H1 (cell line): ENCODE measurements around the gene BMI1. TPM values are rescaled to one million over a fixed set of nuclear protein-coding genes. Genes with fewer than 3 reads are reported as not detected.

Source experiments
- CTCF ChIA-PET: fragments of 300-600 bp; sonication (Branson Sonifier 250); formaldehyde crosslinking; loops from one replicate; lab custom pipeline; 2021; ENCODE audit not compliant: partially characterized antibody; lab: Charles Lee
- POLR2A ChIA-PET: fragments of 300-600 bp; sonication (Branson Sonifier 250); formaldehyde crosslinking; loops from one replicate; lab custom pipeline; 2021; ENCODE audit warnings: inconsistent platforms; ENCODE audit not compliant: partially characterized antibody; lab: Charles Lee
- DNase-seq, 2 experiments: peaks; one replicate each; pipeline versions ENCODE4 v3.0.0 to v3.0.0-alpha.2; 2010 to 2022; ENCODE audit warnings: low spot score in 2 of 2, low read depth in 1 of 2, mixed read lengths in 1 of 2
- FAIRE-seq: peaks from 2 replicates; lab custom pipeline; 2011; peaks lifted over from hg19 to GRCh38; lab: Jason Lieb, UNC
- H2AFZ ChIP-seq: 2 replicates; pipeline ENCODE4 v1.8.1; 2012; ENCODE audit warnings: low read length, inconsistent platforms
- H2AK5ac ChIP-seq: 2 replicates; pipeline ENCODE4 v1.6.1; 2013; ENCODE audit warnings: low read depth, low read length
- H2BK120ac ChIP-seq: replicated peaks from 2 replicates; pipeline ENCODE3; 2013; ENCODE audit warnings: low read depth, low read length, inconsistent platforms
- H2BK12ac ChIP-seq: 2 replicates; pipeline ENCODE4 v1.6.1; 2013; ENCODE audit warnings: low read depth, low read length
- H2BK15ac ChIP-seq: 2 replicates; pipeline ENCODE4 v1.6.1; 2013; ENCODE audit warnings: low read length
- H2BK20ac ChIP-seq: 2 replicates; pipeline ENCODE4 v1.6.1; 2013; ENCODE audit warnings: low read length
- H2BK5ac ChIP-seq: 2 replicates; pipeline ENCODE4 v1.6.1; 2013; ENCODE audit warnings: low read depth, low read length
- H3K14ac ChIP-seq: 2 replicates; pipeline ENCODE4 v1.6.1; 2013; ENCODE audit warnings: inconsistent platforms; ENCODE audit not compliant: insufficient read length
- H3K18ac ChIP-seq: 2 replicates; pipeline ENCODE4 v1.6.1; 2013; ENCODE audit warnings: low read length; ENCODE audit errors: extremely low read depth
- H3K23ac ChIP-seq: 2 replicates; pipeline ENCODE4 v1.6.1; 2013; ENCODE audit warnings: inconsistent platforms; ENCODE audit not compliant: insufficient read length
- H3K23me2 ChIP-seq: 2 replicates; pipeline ENCODE4 v1.6.1; 2013; ENCODE audit warnings: low read depth, low read length
- H3K27ac ChIP-seq: 2 replicates; pipeline ENCODE4 v1.6.1; 2011; ENCODE audit warnings: low read depth, low read length, inconsistent platforms
- H3K27me3 ChIP-seq, 4 experiments: replicated peaks in 1 of 4; 1 replicate in 1 of 4; 2 replicates in 3 of 4; pipeline versions ENCODE4 v1.6.1 to v1.8.1; 2011 to 2013; ENCODE audit warnings: low read length in 3 of 4, mild to moderate bottlenecking in 3 of 4, inconsistent platforms in 2 of 4, mixed read lengths in 2 of 4, moderate library complexity in 1 of 4; ENCODE audit not compliant: control insufficient read depth in 3 of 4, insufficient read depth in 3 of 4; ENCODE audit errors: extremely low read depth in 1 of 4
- H3K36me3 ChIP-seq, 4 experiments: 2 replicates each; pipeline versions ENCODE4 v1.6.1 to v1.8.1; 2011 to 2013; ENCODE audit warnings: mild to moderate bottlenecking in 4 of 4, low read length in 3 of 4, moderate library complexity in 2 of 4, control low read depth in 1 of 4, inconsistent platforms in 1 of 4; ENCODE audit not compliant: insufficient read depth in 4 of 4, control insufficient read depth in 2 of 4
- H3K4ac ChIP-seq: replicated peaks from 2 replicates; pipeline ENCODE3; 2013; ENCODE audit warnings: low read length, low read depth, mixed read lengths, inconsistent platforms; ENCODE audit not compliant: insufficient read length
- H3K4me1 ChIP-seq, 4 experiments: replicated peaks in 1 of 4; 1 replicate in 1 of 4; 2 replicates in 3 of 4; pipeline versions ENCODE4 v1.6.1 to v1.8.1; 2011 to 2013; ENCODE audit warnings: low read length in 3 of 4, inconsistent platforms in 2 of 4, mixed read lengths in 1 of 4; ENCODE audit not compliant: insufficient read depth in 4 of 4, control insufficient read depth in 3 of 4
- H3K4me2 ChIP-seq, 2 experiments: 2 replicates each; pipeline versions ENCODE4 v1.6.1 to v1.8.1; 2011 to 2013; ENCODE audit warnings: low read depth in 2 of 2, low read length in 2 of 2, control low read depth in 1 of 2, inconsistent platforms in 1 of 2, mild to moderate bottlenecking in 1 of 2; ENCODE audit not compliant: insufficient read depth in 1 of 2
- H3K4me3 ChIP-seq, 4 experiments: fragments of 200-600, 300-600 bp in 1 of 4; sonication (generic), shearing (Covaris generic), sonication (Bioruptor Twin) in 1 of 4; 2 replicates each; pipeline versions ENCODE4 v1.5.1 to v1.8.1; 2011 to 2016; ENCODE audit warnings: low read length in 4 of 4, low read depth in 3 of 4, control low read depth in 2 of 4, inconsistent platforms in 2 of 4, mild to moderate bottlenecking in 2 of 4, mixed read lengths in 1 of 4, moderate library complexity in 1 of 4; ENCODE audit not compliant: insufficient read depth in 2 of 4; ENCODE audit errors: extremely low read depth in 1 of 4
- H3K56ac ChIP-seq: replicated peaks from 2 replicates; pipeline ENCODE3; 2013; ENCODE audit warnings: low read depth, mild to moderate bottlenecking, mixed read lengths, low read length, inconsistent platforms; ENCODE audit not compliant: insufficient read length
- H3K79me1 ChIP-seq: 2 replicates; pipeline ENCODE4 v1.6.1; 2013; ENCODE audit warnings: low read depth, low read length, control low read depth
- H3K79me2 ChIP-seq, 2 experiments: 2 replicates each; pipeline versions ENCODE4 v1.6.1 to v1.8.1; 2012 to 2013; ENCODE audit warnings: low read length in 2 of 2, mild to moderate bottlenecking in 2 of 2, inconsistent platforms in 1 of 2; ENCODE audit not compliant: insufficient read depth in 2 of 2, control insufficient read depth in 1 of 2
- H3K9ac ChIP-seq, 4 experiments: replicated peaks in 1 of 4; 1 replicate in 1 of 4; 2 replicates in 3 of 4; pipeline versions ENCODE4 v1.6.1 to v1.8.1; 2011 to 2013; ENCODE audit warnings: low read depth in 3 of 4, low read length in 3 of 4, control low read depth in 2 of 4, mild to moderate bottlenecking in 2 of 4, moderate library complexity in 2 of 4, inconsistent platforms in 1 of 4; ENCODE audit errors: extremely low read depth in 1 of 4
- H3K9me3 ChIP-seq, 2 experiments: 2 replicates each; pipeline versions ENCODE4 v1.6.1 to v1.8.1; 2012 to 2013; ENCODE audit warnings: mild to moderate bottlenecking in 2 of 2, moderate library complexity in 2 of 2, control low read depth in 1 of 2, inconsistent platforms in 1 of 2, low read depth in 1 of 2, low read length in 1 of 2, mixed read lengths in 1 of 2; ENCODE audit not compliant: insufficient read depth in 2 of 2
- H4K20me1 ChIP-seq, 2 experiments: replicated peaks in 1 of 2; 2 replicates each; pipeline versions ENCODE3 to v1.8.1; 2011 to 2013; ENCODE audit warnings: inconsistent platforms in 2 of 2, low read length in 2 of 2, mild to moderate bottlenecking in 1 of 2; ENCODE audit not compliant: insufficient read depth in 2 of 2, control insufficient read depth in 1 of 2
- H4K5ac ChIP-seq: 2 replicates; pipeline ENCODE4 v1.6.1; 2013; ENCODE audit warnings: low read length, low read depth, mixed read lengths, inconsistent platforms; ENCODE audit not compliant: insufficient read length
- H4K8ac ChIP-seq: 2 replicates; pipeline ENCODE4 v1.8.0; 2013; ENCODE audit warnings: mild to moderate bottlenecking, moderate library complexity, low read length, inconsistent platforms; ENCODE audit not compliant: insufficient read depth; ENCODE audit errors: extremely low read depth
- H4K91ac ChIP-seq: replicated peaks from 2 replicates; pipeline ENCODE3; 2013; ENCODE audit warnings: low read length, mixed read lengths, inconsistent platforms; ENCODE audit not compliant: insufficient read length
- CTBP2 ChIP-seq: IDR thresholded peaks from 2 replicates; pipeline ENCODE4 v1.7.0; 2011; ENCODE audit warnings: borderline replicate concordance, mild to moderate bottlenecking, moderate library complexity, mixed read lengths, low read length; ENCODE audit not compliant: insufficient read depth, insufficient read length
- CTCF ChIP-seq, 3 experiments: IDR thresholded peaks; 1 replicate in 2 of 3; 2 replicates in 1 of 3; pipeline versions ENCODE4 v1.5.1 to v1.6.1; 2011; ENCODE audit warnings: low read length in 3 of 3, mild to moderate bottlenecking in 3 of 3, inconsistent platforms in 2 of 3, low read depth in 1 of 3, moderate library complexity in 1 of 3; ENCODE audit not compliant: insufficient read depth in 1 of 3; ENCODE audit errors: control extremely low read depth in 1 of 3
- EZH2 ChIP-seq: fragments of 200-600 bp; sonication (generic); IDR thresholded peaks from 2 replicates; pipeline ENCODE4 v1.7.1; 2012; ENCODE audit warnings: low read depth, mild to moderate bottlenecking, moderate library complexity, low read length, inconsistent platforms; ENCODE audit not compliant: severe bottlenecking
- GABPA ChIP-seq: IDR thresholded peaks from 2 replicates; pipeline ENCODE4 v1.6.1; 2011; ENCODE audit warnings: mild to moderate bottlenecking, low read length, moderate library complexity, borderline replicate concordance; ENCODE audit not compliant: insufficient read depth
- MAX ChIP-seq: IDR thresholded peaks from 2 replicates; pipeline ENCODE4 v1.6.1; 2012; ENCODE audit warnings: inconsistent platforms
- TAF7 ChIP-seq: optimal IDR thresholded peaks from 2 replicates; pipeline ENCODE3; 2011; ENCODE audit warnings: low read depth, mild to moderate bottlenecking, inconsistent platforms, low read length, moderate library complexity, borderline replicate concordance
- TCF12 ChIP-seq: IDR thresholded peaks from 2 replicates; pipeline ENCODE4 v1.6.1; 2011; ENCODE audit warnings: low read depth, mild to moderate bottlenecking, low read length
- USF2 ChIP-seq: IDR thresholded peaks from 2 replicates; pipeline ENCODE4 v1.6.1; 2011; ENCODE audit warnings: low read length, improper control_type of control experiment
- WGBS, 2 experiments: shearing (Covaris generic) in 1 of 2; methylation state at CpG; one replicate each; pipeline versions ENCODE4 v1.1.6 to v1.1.7; 2013 to 2015; ENCODE audit warnings: low lambda C conversion rate in 2 of 2, mixed read lengths in 2 of 2, inconsistent platforms in 1 of 2, low coverage in 1 of 2, missing lambda C conversion rate in 1 of 2; ENCODE audit not compliant: insufficient replicate concordance in 2 of 2, insufficient coverage in 1 of 2, insufficient read length in 1 of 2; ENCODE audit errors: extremely low coverage in 1 of 2, missing lambda C conversion rate in 1 of 2; 5-methylcytosine and 5-hydroxymethylcytosine counted together
- polyA plus RNA-seq, 7 experiments: library from polyadenylated mRNA; depleted of rRNA in 3 of 7; stranded (reverse) in 5 of 7; unstranded in 2 of 7; fragments of >200 nt in 5 of 7; fragments of 200-250 nt in 2 of 7; gene quantifications; 1 replicate in 5 of 7; 2 replicates in 1 of 7; 4 replicates in 1 of 7; pipeline versions ENCODE4 v1.2.1 to v1.2.3, GENCODE V29; 2011 to 2013; ENCODE audit warnings: missing spikeins in 2 of 7, mixed read lengths in 2 of 7
- total RNA-seq: library from RNA; stranded (reverse); fragmentation: NEBNext Ultra II Directional; extraction: Animal tissue kit (Norgen Biotek cat#: 25700); gene quantifications from 2 replicates; pipeline ENCODE4 v1.2.1, GENCODE V29; 2021

BMI1 gene
- total and polyA plus RNA-seq, 2 of the 8 experiments (the other 6 are each of a cell fraction or from before 2014, with no cell fraction given), result 2.8 to 10.7 TPM

- H3K4ac ChIP-seq, result no peak overlapping the region
- ChIA-PET POLR2A (no interaction called here), CTCF (no interaction called here)
- H2BK15ac ChIP-seq, result no peak overlapping the region
- no peak overlapping the region for H3K14ac ChIP-seq
- no peaks in the 10 kb centered on the region; a peak in 1 of 7 replicates for H3K27me3 ChIP-seq
- no peak overlapping the region for H3K27ac ChIP-seq
- no peaks in the 10 kb centered on the region for H3K23me2 ChIP-seq
- no peaks in the 10 kb centered on the region for H3K4me1 ChIP-seq
- FAIRE-seq (no peak), DNase-seq (no peak)
- no peak overlapping the region for H3K4me2 ChIP-seq
- no peaks in the 10 kb centered on the region for H3K36me3 ChIP-seq
- no peak overlapping the region for H4K5ac ChIP-seq
- no peak overlapping the region for H2AFZ ChIP-seq
- no peak overlapping the region for H3K56ac ChIP-seq
- TF ChIP-seq TAF7 (no peak), CTBP2 (no peak), MAX (no peak), CTCF (IDR thresholded peaks at IDR 0.05; ENCODE audit: control extremely low read depth in 1 of 3, insufficient read depth in 1 of 3, low read depth in 1 of 3, low read length in 3 of 3) (no peak), USF2 (no peak), EZH2 (no peak), GABPA (no peak), TCF12 (no peak)
- H2BK120ac ChIP-seq, result no peak overlapping the region
- no peak overlapping the region for H3K18ac ChIP-seq
- H2BK5ac ChIP-seq, result no peak overlapping the region
- no peak overlapping the region for H3K4me3 ChIP-seq
- no peaks in the 10 kb centered on the region for H4K20me1 ChIP-seq
- 88% methylated on average over 3 of the region's 3 CpGs; no CpG with 5 or more reads in 1 of the 2 experiments for WGBS, 2 experiments
- H2BK20ac ChIP-seq, result no peak overlapping the region
- H4K8ac ChIP-seq, result no peak overlapping the region
- H3K9me3 ChIP-seq, result no peaks in the 10 kb centered on the region
- H3K23ac ChIP-seq, result no peak overlapping the region
- no peak overlapping the region for H3K9ac ChIP-seq
- no peaks in the 10 kb centered on the region for H3K79me1 ChIP-seq
- H2BK12ac ChIP-seq, result no peak overlapping the region
- H4K91ac ChIP-seq, result no peak overlapping the region
- no peaks in the 10 kb centered on the region for H3K79me2 ChIP-seq
- no peak overlapping the region for H2AK5ac ChIP-seq
Observed at GRCh38 chr10:22303461-22303860, 17.4 kb upstream of the BMI1 start.
